Prostate gland (tissue), 2 donors: ENCODE measurements around the gene AARS2. TPM values are rescaled to one million over a fixed set of nuclear protein-coding genes. Genes with fewer than 3 reads are reported as not detected.

Experiments used
- DNase-seq: peaks from one replicate; pipeline ENCODE4 v3.0.0-alpha.2; 2019; ENCODE audit warnings: low spot score
- H3K27ac ChIP-seq, 2 donors: fragments of 200-600 bp; sonication (generic); 2 replicates each; pipeline ENCODE4 v1.5.1; 2017 to 2019
- H3K27me3 ChIP-seq: fragments of 200-600 bp; sonication (generic); replicated peaks from 2 replicates; pipeline ENCODE4 v1.5.1; 2019; ENCODE audit not compliant: insufficient read depth
- H3K36me3 ChIP-seq, 2 donors: fragments of 200-600 bp; sonication (generic); 1 replicate in 1 of 2; 2 replicates in 1 of 2; pipeline versions ENCODE4 v1.5.1 to v1.8.1; 2017 to 2019
- H3K4me1 ChIP-seq: fragments of 200-600 bp; sonication (generic); replicated peaks from 2 replicates; pipeline ENCODE4 v1.5.1; 2019
- H3K4me3 ChIP-seq, 2 donors: fragments of 200-600 bp; sonication (generic); 2 replicates each; pipeline ENCODE4 v1.5.1; 2017 to 2019
- H3K9me3 ChIP-seq: fragments of 200-600 bp; sonication (generic); 2 replicates; pipeline ENCODE4 v1.5.1; 2017
- CTCF ChIP-seq, 4 experiments: fragments of 200-600 bp in 2 of 4; fragments of 450-650 bp in 2 of 4; sonication (generic) in 2 of 4; IDR thresholded peaks; 1 replicate in 3 of 4; 2 replicates in 1 of 4; pipeline ENCODE4 v1.5.1; 2016 to 2019; ENCODE audit warnings: antibody characterized with exemption in 4 of 4, mild to moderate bottlenecking in 2 of 4, moderate library complexity in 2 of 4
- POLR2A ChIP-seq: fragments of 450-650 bp; IDR thresholded peaks from one replicate; pipeline ENCODE4 v1.6.1; 2016; ENCODE audit warnings: antibody characterized with exemption, mild to moderate bottlenecking
- POLR2AphosphoS5 ChIP-seq: sonication (generic); formaldehyde crosslinking; IDR thresholded peaks from one replicate; pipeline ENCODE4 v1.6.1; 2017; ENCODE audit warnings: antibody characterized with exemption
- WGBS: methylation state at CpG from one replicate; pipeline ENCODE4 v1.1.5; 2018; 5-methylcytosine and 5-hydroxymethylcytosine counted together
- intact Hi-C: fragments of 100-400 bp; cut with DNase I; formaldehyde crosslinking; loops from one replicate; pipeline ENCODE4 v1.14.2; 2022
- total RNA-seq, 2 donors: library from RNA; depleted of rRNA; stranded (reverse); fragments of >200 nt; gene quantifications; one replicate each; pipeline ENCODE4 v1.1.0, GENCODE V29; 2016

AARS2 gene
- total RNA-seq, 2 donors from 2014 or later = 17.4 to 19.4 TPM

- H3K27me3 ChIP-seq = no peaks in the 10 kb centered on the region
- H3K4me1 ChIP-seq = peaks cover 17% of the 10 kb centered on the region
- no peaks in the 10 kb centered on the region for H3K36me3 ChIP-seq
- H3K27ac ChIP-seq = no peak overlapping the region
- DNase-seq = no peak
- intact Hi-C loops = no loop called here
- WGBS = 90% methylated on average over 5 of the region's 6 CpGs
- H3K9me3 ChIP-seq = no peaks in the 10 kb centered on the region
- no peak overlapping the region for H3K4me3 ChIP-seq
- TF ChIP-seq POLR2AphosphoS5 = no peak
These were observed 52.5 kb downstream of the AARS2 start for GRCh38 chr6:44260451-44261297.

- TF ChIP-seq CTCF (IDR thresholded peaks at IDR 0.05) (no peak), POLR2AphosphoS5 (no peak), POLR2A (no peak)
- no peak overlapping the region for H3K27ac ChIP-seq
- 90% methylated on average over 6 of the region's 8 CpGs for WGBS
- intact Hi-C loops = no loop called here
- DNase-seq = no peak
- no peaks in the 10 kb centered on the region for H3K9me3 ChIP-seq
- H3K36me3 ChIP-seq = no peaks in the 10 kb centered on the region
- no peak overlapping the region for H3K4me3 ChIP-seq
- H3K4me1 ChIP-seq = peaks cover 17% of the 10 kb centered on the region
- no peaks in the 10 kb centered on the region for H3K27me3 ChIP-seq
These were observed 53.1 kb downstream of the AARS2 start for GRCh38 chr6:44260011-44260410.

- Histone ChIP-seq H3K27ac (no peak overlapping the region), H3K4me3 (no peak overlapping the region), H3K9me3 (no peaks in the 10 kb centered on the region), H3K36me3 (peaks cover 0 to 8% of the 10 kb centered on the region in 2 donors), H3K27me3 (no peaks in the 10 kb centered on the region), H3K4me1 (peaks cover 12% of the 10 kb centered on the region)
- TF ChIP-seq CTCF (IDR thresholded peaks at IDR 0.05) = no peak
- TF ChIP-seq POLR2A = no peak
- no peak for TF ChIP-seq POLR2AphosphoS5
- intact Hi-C loops = no loop called here
- 91% methylated on average over 3 of the region's 3 CpGs for WGBS
- no peak for DNase-seq
These were observed 54.2 kb downstream of the AARS2 start for GRCh38 chr6:44258921-44259320.

- peaks cover 6% of the 10 kb centered on the region for H3K4me1 ChIP-seq
- DNase-seq = no peak
- H3K4me3 ChIP-seq = no peak overlapping the region
- intact Hi-C loops = no loop called here
- H3K36me3 ChIP-seq = peaks cover 0 to 13% of the 10 kb centered on the region in 2 donors
- 85% methylated on average over 9 of the region's 9 CpGs for WGBS
- H3K27me3 ChIP-seq = no peaks in the 10 kb centered on the region
- no peak overlapping the region for H3K27ac ChIP-seq
- TF ChIP-seq POLR2AphosphoS5 (no peak), CTCF (IDR thresholded peaks at IDR 0.05) (no peak), POLR2A (no peak)
- H3K9me3 ChIP-seq = no peaks in the 10 kb centered on the region
These were observed 54.8 kb downstream of the AARS2 start for GRCh38 chr6:44258325-44258863.

- Histone ChIP-seq H3K27me3 (no peaks in the 10 kb centered on the region), H3K36me3 (peaks cover 6 to 18% of the 10 kb centered on the region in 2 donors), H3K27ac (peak overlapping the region; percentile 92 to 94), H3K4me1 (peaks cover 4% of the 10 kb centered on the region), H3K4me3 (peak overlapping the region; percentile 85 to 92), H3K9me3 (no peaks in the 10 kb centered on the region)
- WGBS = 21% methylated on average over 15 of the region's 15 CpGs
- no peak for TF ChIP-seq POLR2AphosphoS5
- TF ChIP-seq CTCF (IDR thresholded peaks at IDR 0.05) = no peak
- TF ChIP-seq POLR2A = no peak
- intact Hi-C loops = no loop called here
- no peak for DNase-seq
These were observed 55.3 kb downstream of the AARS2 start for GRCh38 chr6:44257753-44258324.
